ENCODE measurements around the gene ARHGAP19.

- TF ChIP-seq ZFP30 (CRISPR knock-in tag; IDR thresholded peaks at IDR 0.05) = no peak
- no peak for TF ChIP-seq PATZ1 (CRISPR knock-in tag; IDR thresholded peaks at IDR 0.05; ENCODE audit: borderline replicate concordance)
- TF ChIP-seq GLIS3 (CRISPR knock-in tag; IDR thresholded peaks at IDR 0.05) = no peak
- no peak for TF ChIP-seq ZC3H10 (CRISPR knock-in tag; IDR thresholded peaks at IDR 0.05)
- no peak for TF ChIP-seq RARB (CRISPR knock-in tag; IDR thresholded peaks at IDR 0.05)
- no peak for TF ChIP-seq ZFP3 (CRISPR knock-in tag; IDR thresholded peaks at IDR 0.05)
- no peak for TF ChIP-seq SNAI2 (CRISPR knock-in tag; IDR thresholded peaks at IDR 0.05)
- no peak for TF ChIP-seq ZNF8 (CRISPR knock-in tag; IDR thresholded peaks at IDR 0.05)
- no peak for TF ChIP-seq PPARA (CRISPR knock-in tag; IDR thresholded peaks at IDR 0.05; ENCODE audit: borderline replicate concordance)
- TF ChIP-seq OSR1 (CRISPR knock-in tag; IDR thresholded peaks at IDR 0.05) = no peak
- TF ChIP-seq ESRRG (CRISPR knock-in tag; IDR thresholded peaks at IDR 0.05) = no peak
- TF ChIP-seq ARNTL (CRISPR knock-in tag; IDR thresholded peaks at IDR 0.05; ENCODE audit: borderline replicate concordance, low read depth) = no peak
Observed at GRCh38 chr10:97255512-97256293, 36.7 kb downstream of the ARHGAP19 start.
